Endothelial cell of umbilical vein (primary cell): ENCODE measurements around the gene EXOC6B. TPM values are rescaled to one million over a fixed set of nuclear protein-coding genes. Genes with fewer than 3 reads are reported as not detected.

Experiments
- BruUV-seq: library from RNA; stranded (reverse); fragments of 400-500 nt; replicated peaks from 2 replicates; lab custom pipeline; 2021; lab: Mats Ljungman, UMichigan
- CTCF ChIA-PET: fragments of 300-600, 350-600 bp; sonication (Branson Sonifier 250); formaldehyde crosslinking; loops from one replicate; lab custom pipeline; 2021; ENCODE audit warnings: antibody characterized with exemption, inconsistent platforms; lab: Charles Lee
- POLR2A ChIA-PET: fragments of 300-600, 350-600 bp; sonication (Branson Sonifier 250); formaldehyde crosslinking; loops from one replicate; lab custom pipeline; 2021; ENCODE audit warnings: antibody characterized with exemption, inconsistent platforms; lab: Charles Lee
- DNase-seq: peaks from one replicate; pipeline ENCODE4 v3.0.0-alpha.2; 2011; ENCODE audit warnings: low read depth, low spot score
- FAIRE-seq: peaks from 2 replicates; lab custom pipeline; 2011; peaks lifted over from hg19 to GRCh38; lab: Jason Lieb, UNC
- H2AFZ ChIP-seq: 2 replicates; pipeline ENCODE4 v1.6.0; 2012; ENCODE audit warnings: low read depth, low read length, control low read depth, inconsistent platforms
- H3K27ac ChIP-seq: 2 replicates; pipeline ENCODE4 v1.5.1; 2011; ENCODE audit warnings: low read depth, mild to moderate bottlenecking, control low read depth, low read length, moderate library complexity; ENCODE audit not compliant: insufficient read depth
- H3K27me3 ChIP-seq, 2 experiments: 2 replicates each; pipeline versions ENCODE4 v1.6.0 to v1.6.1; 2011; ENCODE audit warnings: low read length in 2 of 2, mixed read lengths in 1 of 2; ENCODE audit not compliant: control insufficient read depth in 2 of 2, insufficient read depth in 2 of 2
- H3K36me3 ChIP-seq, 2 experiments: 2 replicates in 1 of 2; 3 replicates in 1 of 2; pipeline ENCODE4 v1.5.1; 2011; ENCODE audit warnings: low read length in 2 of 2, mild to moderate bottlenecking in 1 of 2, moderate library complexity in 1 of 2; ENCODE audit not compliant: control insufficient read depth in 2 of 2, insufficient read depth in 2 of 2; ENCODE audit errors: extremely low read depth in 1 of 2
- H3K4me1 ChIP-seq: 3 replicates; pipeline ENCODE4 v1.5.1; 2011; ENCODE audit warnings: mild to moderate bottlenecking, low read length; ENCODE audit not compliant: control insufficient read depth, insufficient read depth; ENCODE audit errors: extremely low read depth
- H3K4me2 ChIP-seq: 2 replicates; pipeline ENCODE4 v1.6.1; 2011; ENCODE audit warnings: low read length, control low read depth, mixed read lengths; ENCODE audit not compliant: insufficient read depth
- H3K4me3 ChIP-seq, 3 experiments: fragments of 200-600 bp in 1 of 3; sonication (generic), shearing (Covaris generic) in 1 of 3; replicated peaks in 1 of 3; 2 replicates each; pipeline ENCODE4 v1.5.1; 2011 to 2016; ENCODE audit warnings: control low read depth in 3 of 3, low read length in 3 of 3, mild to moderate bottlenecking in 2 of 3, inconsistent platforms in 1 of 3, low read depth in 1 of 3, moderate library complexity in 1 of 3; ENCODE audit not compliant: insufficient read depth in 1 of 3
- H3K79me2 ChIP-seq: 2 replicates; pipeline ENCODE4 v1.6.0; 2012; ENCODE audit warnings: low read length, inconsistent platforms; ENCODE audit not compliant: control insufficient read depth, insufficient read depth
- H3K9ac ChIP-seq: replicated peaks from 2 replicates; pipeline ENCODE3; 2011; ENCODE audit warnings: low read length, control low read depth; ENCODE audit not compliant: insufficient read depth; ENCODE audit errors: extremely low read depth
- H3K9me1 ChIP-seq: replicated peaks from 3 replicates; pipeline ENCODE4 v1.6.0; 2011; ENCODE audit warnings: mild to moderate bottlenecking, low read length; ENCODE audit not compliant: control insufficient read depth, insufficient read depth; ENCODE audit errors: extremely low read depth
- H3K9me3 ChIP-seq: replicated peaks from 2 replicates; pipeline ENCODE4 v1.5.1; 2012; ENCODE audit warnings: low read length, inconsistent platforms; ENCODE audit not compliant: control insufficient read depth, insufficient read depth
- H4K20me1 ChIP-seq: replicated peaks from 2 replicates; pipeline ENCODE3; 2011; ENCODE audit warnings: mild to moderate bottlenecking, low read length; ENCODE audit not compliant: control insufficient read depth, insufficient read depth; ENCODE audit errors: extremely low read depth
- EZH2 ChIP-seq: IDR thresholded peaks from 2 replicates; pipeline ENCODE4 v1.6.1; 2012; ENCODE audit warnings: borderline replicate concordance, low read depth, mild to moderate bottlenecking, moderate library complexity, low read length, inconsistent platforms; ENCODE audit not compliant: severe bottlenecking
- FOS ChIP-seq: IDR thresholded peaks from 2 replicates; pipeline ENCODE4 v1.6.1; 2011; ENCODE audit warnings: mild to moderate bottlenecking, low read length, moderate library complexity, borderline replicate concordance; ENCODE audit not compliant: insufficient read depth
- GATA2 ChIP-seq: IDR thresholded peaks from 2 replicates; pipeline ENCODE4 v1.7.0; 2011; ENCODE audit warnings: low read depth, mild to moderate bottlenecking, moderate library complexity, mixed read lengths, low read length; ENCODE audit not compliant: insufficient read length, insufficient read depth
- JUN ChIP-seq: IDR thresholded peaks from 2 replicates; pipeline ENCODE4 v1.6.1; 2011; ENCODE audit warnings: borderline replicate concordance, low read depth; ENCODE audit not compliant: insufficient read length, insufficient read depth
- MYC ChIP-seq: IDR thresholded peaks from one replicate; pipeline ENCODE4 v1.6.1; 2011; ENCODE audit warnings: mild to moderate bottlenecking, low read depth, low read length
- POLR2A ChIP-seq: IDR thresholded peaks from 2 replicates; pipeline ENCODE4 v1.6.1; 2012; ENCODE audit warnings: low read depth, mild to moderate bottlenecking, control low read depth, low read length
- POLR2AphosphoS5 ChIP-seq: IDR thresholded peaks from 2 replicates; pipeline ENCODE4 v1.6.1; 2012; ENCODE audit warnings: low read depth, mild to moderate bottlenecking, control low read depth, low read length, moderate library complexity; ENCODE audit not compliant: insufficient read depth
- dilution Hi-C: fragments of 300-500 bp; cut with MboI; formaldehyde crosslinking; loops from one replicate; pipeline ENCODE4 v1.15.0; 2019; ENCODE audit warnings: low sequenced_read_pairs; ENCODE audit not compliant: extremely low pct_ligation_motif_present
- intact Hi-C: fragments of 100-400 bp; cut with micrococcal nuclease; formaldehyde crosslinking; loops from one replicate; pipeline ENCODE4 v1.10.0; 2022
- polyA plus RNA-seq, 4 experiments: library from polyadenylated mRNA; depleted of rRNA in 3 of 4; stranded (reverse) in 3 of 4; unstranded in 1 of 4; fragments of >200 nt; gene quantifications; 2 replicates each; pipeline versions ENCODE4 v1.2.1 to v1.2.3, GENCODE V29; 2011 to 2012; ENCODE audit warnings: missing spikeins in 1 of 4
- total RNA-seq: library from RNA; stranded (reverse); gene quantifications from 2 replicates; pipeline ENCODE4 v1.2.3, GENCODE V29; 2021
- TF ChIP-seq, protein P1 (sequence below), 2 donors: IDR thresholded peaks; 1 replicate in 1 of 2; 2 replicates in 1 of 2; pipeline ENCODE4 v1.5.1; 2011; ENCODE audit warnings: low read length in 2 of 2, mild to moderate bottlenecking in 2 of 2, moderate library complexity in 2 of 2, control low read depth in 1 of 2, inconsistent platforms in 1 of 2, low read depth in 1 of 2; ENCODE audit not compliant: insufficient read depth in 1 of 2; ENCODE audit errors: extremely low read depth in 1 of 2
- TF ChIP-seq, protein P2 (sequence below): IDR thresholded peaks from 2 replicates; pipeline ENCODE4 v1.6.1; 2011; ENCODE audit not compliant: insufficient read depth, insufficient read length

Gene EXOC6B
- total and polyA plus RNA-seq, 2 donors (not counting 3 experiments of a cell fraction or from before 2014, with no cell fraction given), result 10.8 to 34.8 TPM

- H4K20me1 ChIP-seq, result no peaks in the 10 kb centered on the region
- no peaks in the 10 kb centered on the region for H3K4me1 ChIP-seq
- H3K9ac ChIP-seq, result no peak overlapping the region
- H3K4me2 ChIP-seq, result no peak overlapping the region
- DNase-seq (no peak), FAIRE-seq (no peak)
- intact Hi-C loops, result no loop called here
- H2AFZ ChIP-seq, result no peak overlapping the region
- H3K4me3 ChIP-seq, result no peak overlapping the region
- POLR2A ChIA-PET, result no interaction called here
- BruUV-seq, result no TSS peak
- H3K36me3 ChIP-seq, result no peaks in the 10 kb centered on the region
- dilution Hi-C loops, result no loop called here
- TF ChIP-seq POLR2AphosphoS5 (no peak), POLR2A (no peak), EZH2 (no peak), JUN (no peak), MYC (no peak), GATA2 (no peak), FOS (no peak)
- TF ChIP-seq, protein P1, sequence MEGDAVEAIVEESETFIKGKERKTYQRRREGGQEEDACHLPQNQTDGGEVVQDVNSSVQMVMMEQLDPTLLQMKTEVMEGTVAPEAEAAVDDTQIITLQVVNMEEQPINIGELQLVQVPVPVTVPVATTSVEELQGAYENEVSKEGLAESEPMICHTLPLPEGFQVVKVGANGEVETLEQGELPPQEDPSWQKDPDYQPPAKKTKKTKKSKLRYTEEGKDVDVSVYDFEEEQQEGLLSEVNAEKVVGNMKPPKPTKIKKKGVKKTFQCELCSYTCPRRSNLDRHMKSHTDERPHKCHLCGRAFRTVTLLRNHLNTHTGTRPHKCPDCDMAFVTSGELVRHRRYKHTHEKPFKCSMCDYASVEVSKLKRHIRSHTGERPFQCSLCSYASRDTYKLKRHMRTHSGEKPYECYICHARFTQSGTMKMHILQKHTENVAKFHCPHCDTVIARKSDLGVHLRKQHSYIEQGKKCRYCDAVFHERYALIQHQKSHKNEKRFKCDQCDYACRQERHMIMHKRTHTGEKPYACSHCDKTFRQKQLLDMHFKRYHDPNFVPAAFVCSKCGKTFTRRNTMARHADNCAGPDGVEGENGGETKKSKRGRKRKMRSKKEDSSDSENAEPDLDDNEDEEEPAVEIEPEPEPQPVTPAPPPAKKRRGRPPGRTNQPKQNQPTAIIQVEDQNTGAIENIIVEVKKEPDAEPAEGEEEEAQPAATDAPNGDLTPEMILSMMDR (IDR thresholded peaks at IDR 0.05; ENCODE audit: extremely low read depth in 1 of 2, insufficient read depth in 1 of 2, low read depth in 1 of 2, low read length in 2 of 2), result no peak
- TF ChIP-seq, protein P2, sequence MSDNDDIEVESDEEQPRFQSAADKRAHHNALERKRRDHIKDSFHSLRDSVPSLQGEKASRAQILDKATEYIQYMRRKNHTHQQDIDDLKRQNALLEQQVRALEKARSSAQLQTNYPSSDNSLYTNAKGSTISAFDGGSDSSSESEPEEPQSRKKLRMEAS, result no peak
- CTCF ChIA-PET, result interaction anchor here (0.7 to 1.2 kb wide), 4 partner anchors 8 to 23 kb away, joined by 4 to 5 read pairs (median 4); partner anchors contain the start of gene SPR
- peaks cover 10 to 50% of the 10 kb centered on the region in 2 experiments for H3K27me3 ChIP-seq
- no peak overlapping the region for H3K27ac ChIP-seq
- no peaks in the 10 kb centered on the region for H3K9me1 ChIP-seq
- no peaks in the 10 kb centered on the region for H3K9me3 ChIP-seq
- no peaks in the 10 kb centered on the region for H3K79me2 ChIP-seq
Measured at GRCh38 chr2:72871060-72871459, 45.2 kb upstream of the EXOC6B start.
